Gastroesophageal sphincter (tissue), 4 donors: ENCODE results near the gene BTBD16. TPM values are rescaled to one million over a fixed set of nuclear protein-coding genes. Genes with fewer than 3 reads are reported as not detected.

Experiments used
- ATAC-seq: fragments of 150-250 bp; one replicate; pipeline ENCODE4 v1.9.1; 2016; ENCODE audit warnings: mild to moderate bottlenecking, moderate library complexity
- H3K27ac ChIP-seq, 4 donors: fragments of 200-600 bp; sonication (generic) in 3 of 4; 1 replicate in 3 of 4; 2 replicates in 1 of 4; pipeline ENCODE4 v1.5.1; 2016 to 2019
- H3K27me3 ChIP-seq: fragments of 200-600 bp; sonication (generic); one replicate; pipeline ENCODE4 v1.5.1; 2019
- H3K36me3 ChIP-seq, 2 donors: fragments of 200-600 bp; sonication (generic); one replicate each; pipeline ENCODE4 v1.5.1; 2019; ENCODE audit warnings: control low read depth in 1 of 2
- H3K4me1 ChIP-seq, 3 donors: fragments of 200-600 bp; sonication (generic); 1 replicate in 2 of 3; 2 replicates in 1 of 3; pipeline ENCODE4 v1.5.1; 2016 to 2019; ENCODE audit warnings: control low read depth in 2 of 3
- H3K4me3 ChIP-seq, 2 donors: fragments of 200-600 bp; sonication (generic); one replicate each; pipeline ENCODE4 v1.5.1; 2019; ENCODE audit warnings: mild to moderate bottlenecking in 1 of 2, moderate library complexity in 1 of 2
- H3K9me3 ChIP-seq, 3 donors: fragments of 200-600 bp; sonication (generic); one replicate each; pipeline ENCODE4 v1.5.1; 2017 to 2019; ENCODE audit warnings: control low read depth in 2 of 3
- EP300 ChIP-seq: sonication (generic); formaldehyde crosslinking; IDR thresholded peaks from one replicate; pipeline ENCODE4 v1.6.1; 2017; ENCODE audit warnings: antibody characterized with exemption, mild to moderate bottlenecking
- POLR2A ChIP-seq, 2 donors: fragments of 450-650 bp; IDR thresholded peaks; one replicate each; pipeline ENCODE4 v1.6.1; 2017; ENCODE audit warnings: antibody characterized with exemption in 2 of 2, mild to moderate bottlenecking in 2 of 2, moderate library complexity in 1 of 2
- POLR2AphosphoS5 ChIP-seq: sonication (generic); formaldehyde crosslinking; IDR thresholded peaks from one replicate; pipeline ENCODE4 v1.6.1; 2017; ENCODE audit warnings: antibody characterized with exemption
- WGBS, 2 donors: methylation state at CpG; one replicate each; pipeline ENCODE4 v1.1.5; 2018; ENCODE audit warnings: low coverage in 1 of 2; 5-methylcytosine and 5-hydroxymethylcytosine counted together
- total RNA-seq, 4 donors: library from RNA; depleted of rRNA; stranded (reverse); fragments of >200 nt; gene quantifications; one replicate each; pipeline ENCODE4 v1.1.0, GENCODE V29; 2016
- TF ChIP-seq, protein P1 (sequence below), 4 experiments: fragments of 200-600 bp in 2 of 4; fragments of 450-650 bp in 2 of 4; sonication (generic) in 1 of 4; IDR thresholded peaks; one replicate each; pipeline ENCODE4 v1.5.1; 2017 to 2019; ENCODE audit warnings: antibody characterized with exemption in 4 of 4, mild to moderate bottlenecking in 2 of 4, moderate library complexity in 2 of 4

BTBD16 gene
- total RNA-seq, 4 donors from 2014 or later = not detected

- peak overlapping the region; percentile 89 to 95 (median 90) for H3K27ac ChIP-seq
- peak overlapping the region in 1 of 2 donors; percentile 20 for H3K4me3 ChIP-seq
- WGBS, 2 donors = 0 to 62% methylated on average over 1 to 4 of the region's 7 CpGs
- no peak for ATAC-seq
- TF ChIP-seq, protein P1, sequence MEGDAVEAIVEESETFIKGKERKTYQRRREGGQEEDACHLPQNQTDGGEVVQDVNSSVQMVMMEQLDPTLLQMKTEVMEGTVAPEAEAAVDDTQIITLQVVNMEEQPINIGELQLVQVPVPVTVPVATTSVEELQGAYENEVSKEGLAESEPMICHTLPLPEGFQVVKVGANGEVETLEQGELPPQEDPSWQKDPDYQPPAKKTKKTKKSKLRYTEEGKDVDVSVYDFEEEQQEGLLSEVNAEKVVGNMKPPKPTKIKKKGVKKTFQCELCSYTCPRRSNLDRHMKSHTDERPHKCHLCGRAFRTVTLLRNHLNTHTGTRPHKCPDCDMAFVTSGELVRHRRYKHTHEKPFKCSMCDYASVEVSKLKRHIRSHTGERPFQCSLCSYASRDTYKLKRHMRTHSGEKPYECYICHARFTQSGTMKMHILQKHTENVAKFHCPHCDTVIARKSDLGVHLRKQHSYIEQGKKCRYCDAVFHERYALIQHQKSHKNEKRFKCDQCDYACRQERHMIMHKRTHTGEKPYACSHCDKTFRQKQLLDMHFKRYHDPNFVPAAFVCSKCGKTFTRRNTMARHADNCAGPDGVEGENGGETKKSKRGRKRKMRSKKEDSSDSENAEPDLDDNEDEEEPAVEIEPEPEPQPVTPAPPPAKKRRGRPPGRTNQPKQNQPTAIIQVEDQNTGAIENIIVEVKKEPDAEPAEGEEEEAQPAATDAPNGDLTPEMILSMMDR (IDR thresholded peaks at IDR 0.05) = no peak
- no peak for TF ChIP-seq POLR2AphosphoS5
- TF ChIP-seq EP300 = no peak
- TF ChIP-seq POLR2A (IDR thresholded peaks at IDR 0.05) = no peak
- peaks cover 0 to 6% (median 0%) of the 10 kb centered on the region in 3 donors for H3K9me3 ChIP-seq
- H3K27me3 ChIP-seq = no peaks in the 10 kb centered on the region
- H3K4me1 ChIP-seq = peaks cover 6 to 52% (median 10%) of the 10 kb centered on the region in 3 donors
- no peaks in the 10 kb centered on the region for H3K36me3 ChIP-seq
Measured at GRCh38 chr10:122308417-122309141, 37.5 kb downstream of the BTBD16 start.

DNA sequence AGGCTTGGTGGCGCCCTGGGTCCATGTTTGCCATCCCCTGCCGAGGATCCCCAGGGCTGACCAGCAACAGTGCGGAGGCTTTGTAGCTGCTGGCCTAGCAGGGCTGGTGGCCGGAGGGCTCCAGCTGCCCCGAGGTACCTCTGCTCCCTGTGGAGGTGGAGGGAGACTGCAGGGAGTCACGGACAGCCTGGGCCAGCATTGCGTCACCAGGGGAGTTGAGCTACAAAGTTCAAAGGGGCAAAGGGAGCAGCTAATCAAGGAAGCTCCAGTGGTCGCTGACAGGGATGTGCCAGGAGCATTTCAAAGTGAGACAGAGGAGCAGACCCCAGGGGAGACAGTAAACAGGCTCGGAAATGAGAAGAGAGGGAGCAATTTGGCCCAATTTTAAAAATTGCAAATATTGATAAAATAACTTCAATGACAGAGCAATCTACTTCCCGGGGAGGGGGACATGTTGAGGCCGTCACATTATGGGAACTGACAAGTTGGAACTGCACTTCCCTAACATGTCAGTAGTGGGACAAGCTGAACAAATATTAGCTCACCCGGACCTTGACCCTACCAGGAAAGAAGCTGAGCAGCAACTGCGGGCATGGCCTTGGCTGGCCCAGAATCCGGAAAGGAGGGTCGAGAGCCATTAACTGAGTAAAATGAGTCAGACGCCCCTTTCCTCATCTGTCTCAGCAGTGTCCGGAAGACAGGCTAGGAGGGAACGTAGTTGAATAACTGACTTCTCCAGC is 39.4 kb downstream of the BTBD16 start:
- Histone ChIP-seq H3K9me3 (peaks cover 0 to 3% (median 0%) of the 10 kb centered on the region in 3 donors), H3K4me3 (no peak overlapping the region), H3K27me3 (no peaks in the 10 kb centered on the region), H3K36me3 (no peaks in the 10 kb centered on the region), H3K4me1 (peaks cover 6 to 52% (median 10%) of the 10 kb centered on the region in 3 donors), H3K27ac (peak overlapping the region in 3 of 4 donors; percentile 89 to 95 (median 91))
- TF ChIP-seq, protein P1 (IDR thresholded peaks at IDR 0.05) = no peak
- peak; percentile 55 for TF ChIP-seq POLR2AphosphoS5
- no peak for ATAC-seq
- WGBS, 2 donors = 56 to 62% methylated on average over 9 to 11 of the region's 18 CpGs

GRCh38 chr10:122311051-122311410 is 39.9 kb downstream of the BTBD16 start:
- H3K4me3 ChIP-seq = no peak overlapping the region
- peaks cover 6 to 52% (median 10%) of the 10 kb centered on the region in 3 donors for H3K4me1 ChIP-seq
- TF ChIP-seq POLR2A (IDR thresholded peaks at IDR 0.05) = no peak
- TF ChIP-seq POLR2AphosphoS5 = no peak
- TF ChIP-seq, protein P1 (IDR thresholded peaks at IDR 0.05) = no peak
- no peak for TF ChIP-seq EP300
- no peaks in the 10 kb centered on the region for H3K27me3 ChIP-seq
- no peaks in the 10 kb centered on the region for H3K36me3 ChIP-seq
- H3K27ac ChIP-seq = peak overlapping the region in 3 of 4 donors; percentile 89 to 95 (median 91)
- WGBS, 2 donors = 50 to 76% methylated on average over 5 of the region's 5 CpGs
- no peaks in the 10 kb centered on the region for H3K9me3 ChIP-seq
- no peak for ATAC-seq

- H3K4me3 ChIP-seq = no peak overlapping the region
- TF ChIP-seq POLR2A (IDR thresholded peaks at IDR 0.05) = no peak
- no peak for TF ChIP-seq EP300
- TF ChIP-seq, protein P1 (IDR thresholded peaks at IDR 0.05) = no peak
- TF ChIP-seq POLR2AphosphoS5 = no peak
- H3K27me3 ChIP-seq = no peaks in the 10 kb centered on the region
- H3K27ac ChIP-seq = peak overlapping the region in 1 of 4 donors; percentile 91
- H3K9me3 ChIP-seq = no peaks in the 10 kb centered on the region
- 21 to 50% methylated on average over 1 of the region's 1 CpG for WGBS, 2 donors
- no peak for ATAC-seq
- H3K4me1 ChIP-seq = peaks cover 6 to 52% (median 10%) of the 10 kb centered on the region in 3 donors
- no peaks in the 10 kb centered on the region for H3K36me3 ChIP-seq
Measured at GRCh38 chr10:122311716-122312115, 40.6 kb downstream of the BTBD16 start.
